Uterus (tissue), 2 donors: ENCODE results near the gene SLAMF7.

Experiments
- CTCF ChIP-seq, 4 experiments: fragments of 200-600 bp in 2 of 4; fragments of 450-650 bp in 2 of 4; sonication (generic) in 2 of 4; IDR thresholded peaks; one replicate each; pipeline ENCODE4 v1.5.1; 2016 to 2019; ENCODE audit warnings: antibody characterized with exemption in 4 of 4, mild to moderate bottlenecking in 2 of 4, moderate library complexity in 1 of 4
- POLR2A ChIP-seq, 2 donors: fragments of 450-650 bp; IDR thresholded peaks; one replicate each; pipeline ENCODE4 v1.6.1; 2016; ENCODE audit warnings: antibody characterized with exemption in 2 of 2, mild to moderate bottlenecking in 1 of 2, moderate library complexity in 1 of 2

GRCh38 chr1:160709715-160710114 is 29.3 kb upstream of the SLAMF7 start:
- TF ChIP-seq CTCF (IDR thresholded peaks at IDR 0.05) (no peak), POLR2A (IDR thresholded peaks at IDR 0.05) (no peak)
